OCI-LY3 (cell line): ENCODE measurements around the gene PSG6.

Source experiments
- EZH2phosphoT487 ChIP-seq: fragments of 200-600 bp; shearing (Covaris generic); IDR thresholded peaks from 2 replicates; pipeline ENCODE4 v1.6.1; 2018; ENCODE audit warnings: antibody characterized with exemption, mixed run types, low read depth
- TF ChIP-seq, protein P1 (sequence below): fragments of 200-600, 300-600 bp; sonication (generic); IDR thresholded peaks from 2 replicates; pipeline ENCODE4 v1.5.1; 2014; ENCODE audit warnings: antibody characterized with exemption, low read length, low read depth

DNA sequence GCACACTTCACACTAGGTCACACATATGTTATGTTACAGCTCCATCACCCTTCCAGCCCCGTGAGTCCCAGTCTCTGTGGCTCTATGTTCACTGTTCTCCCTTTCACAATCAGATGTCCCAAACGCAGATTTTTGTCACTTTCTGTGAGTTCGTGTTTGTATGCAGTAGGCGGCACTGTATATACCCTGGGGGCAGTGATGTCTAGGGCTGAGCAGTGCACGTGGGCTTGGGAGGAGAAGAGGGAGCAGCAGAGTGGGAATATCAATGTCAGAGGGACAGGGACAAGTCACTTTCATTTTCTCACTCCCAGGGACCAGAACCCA is 60.2 kb downstream of the PSG6 start:
- TF ChIP-seq, protein P1, sequence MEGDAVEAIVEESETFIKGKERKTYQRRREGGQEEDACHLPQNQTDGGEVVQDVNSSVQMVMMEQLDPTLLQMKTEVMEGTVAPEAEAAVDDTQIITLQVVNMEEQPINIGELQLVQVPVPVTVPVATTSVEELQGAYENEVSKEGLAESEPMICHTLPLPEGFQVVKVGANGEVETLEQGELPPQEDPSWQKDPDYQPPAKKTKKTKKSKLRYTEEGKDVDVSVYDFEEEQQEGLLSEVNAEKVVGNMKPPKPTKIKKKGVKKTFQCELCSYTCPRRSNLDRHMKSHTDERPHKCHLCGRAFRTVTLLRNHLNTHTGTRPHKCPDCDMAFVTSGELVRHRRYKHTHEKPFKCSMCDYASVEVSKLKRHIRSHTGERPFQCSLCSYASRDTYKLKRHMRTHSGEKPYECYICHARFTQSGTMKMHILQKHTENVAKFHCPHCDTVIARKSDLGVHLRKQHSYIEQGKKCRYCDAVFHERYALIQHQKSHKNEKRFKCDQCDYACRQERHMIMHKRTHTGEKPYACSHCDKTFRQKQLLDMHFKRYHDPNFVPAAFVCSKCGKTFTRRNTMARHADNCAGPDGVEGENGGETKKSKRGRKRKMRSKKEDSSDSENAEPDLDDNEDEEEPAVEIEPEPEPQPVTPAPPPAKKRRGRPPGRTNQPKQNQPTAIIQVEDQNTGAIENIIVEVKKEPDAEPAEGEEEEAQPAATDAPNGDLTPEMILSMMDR = peak; percentile 11; the same call in 1 of the 2 replicates
- TF ChIP-seq EZH2phosphoT487 = no peak
